ENCODE measurements around the gene RAD51AP1. TPM values are rescaled to one million over a fixed set of nuclear protein-coding genes. Genes with fewer than 3 reads are reported as not detected.

Gene RAD51AP1
- total RNA-seq = 1.3 and 15.8 TPM in 2 replicates

GRCh38 chr12:4538207-4539160 is at the start of gene RAD51AP1:
RAD51AP1 (plus strand) TSS chr12:4538890; CDS start chr12:4538940, 50 bp downstream.

GRCh38 chr12:4562034-4562657 is 23.5 kb downstream of the RAD51AP1 start, which contains the start of gene DYRK4:
DYRK4 (plus strand) TSS chr12:4562208; CDS start chr12:4562246, 38 bp downstream.

Other genes starting within 250 kb of the RAD51AP1 start
- gene TIGAR, start 217.7 kb upstream of the RAD51AP1 start, total RNA-seq = 5.6 and 6.5 TPM in 2 replicates
- gene FGF23, start 159.2 kb upstream of the RAD51AP1 start, total RNA-seq = not detected in 2 replicates
- not detected in 2 replicates for gene FGF6, start 93.1 kb upstream of the RAD51AP1 start, total RNA-seq
- gene DYRK4, start 23.3 kb downstream of the RAD51AP1 start, total RNA-seq = 45.8 and 53.4 TPM in 2 replicates
- gene AKAP3, start 110.2 kb downstream of the RAD51AP1 start, total RNA-seq = 0.13 and 0.98 TPM in 2 replicates
- gene NDUFA9, start 110.2 kb downstream of the RAD51AP1 start, total RNA-seq = 34.9 and 54.3 TPM in 2 replicates
- gene GALNT8, start 181.5 kb downstream of the RAD51AP1 start, total RNA-seq = not detected in 2 replicates